NCI-H2227 treated with DMSO at 0.1 percent for 48 hours (cell line): ENCODE results near the gene FHIT.
A peak's percentile ranks its signal among the peaks of the same experiment; 100 is the strongest.

Source experiments
- DNase-seq: peaks from one replicate; lab custom pipeline; 2025; lab: John Stamatoyannopoulos, UW

The FHIT gene

DNA sequence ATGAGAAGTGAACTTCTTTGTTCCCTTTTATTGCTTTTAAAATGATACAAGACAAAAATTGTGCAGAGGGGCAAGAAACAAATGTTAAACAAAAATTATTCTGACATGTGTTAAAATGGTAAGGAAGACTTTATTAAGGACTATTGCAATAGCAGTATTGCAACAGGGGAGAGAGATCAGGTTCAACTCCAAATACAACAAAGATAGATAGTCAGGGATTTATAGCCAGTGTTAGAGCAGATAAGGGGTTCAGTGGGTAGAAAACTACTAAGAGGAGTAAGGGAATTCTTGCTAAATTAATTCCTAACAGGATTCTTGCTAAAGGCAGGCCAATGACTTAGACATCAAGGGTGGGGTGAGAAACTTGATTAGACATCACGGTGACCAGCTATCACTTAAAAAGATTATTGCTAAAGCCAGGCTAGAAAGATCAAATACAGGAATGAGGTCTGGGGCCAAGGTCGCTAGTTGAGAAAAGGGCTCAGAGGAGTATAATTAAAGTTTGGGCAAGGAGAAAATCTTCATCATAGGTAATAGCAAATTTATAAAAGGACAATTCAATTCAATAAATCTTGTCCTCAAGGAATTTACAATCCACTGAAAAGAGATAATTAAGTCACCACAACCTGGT lies 81.5 kb downstream of the FHIT start:
- DNase-seq, result no peak

DNA sequence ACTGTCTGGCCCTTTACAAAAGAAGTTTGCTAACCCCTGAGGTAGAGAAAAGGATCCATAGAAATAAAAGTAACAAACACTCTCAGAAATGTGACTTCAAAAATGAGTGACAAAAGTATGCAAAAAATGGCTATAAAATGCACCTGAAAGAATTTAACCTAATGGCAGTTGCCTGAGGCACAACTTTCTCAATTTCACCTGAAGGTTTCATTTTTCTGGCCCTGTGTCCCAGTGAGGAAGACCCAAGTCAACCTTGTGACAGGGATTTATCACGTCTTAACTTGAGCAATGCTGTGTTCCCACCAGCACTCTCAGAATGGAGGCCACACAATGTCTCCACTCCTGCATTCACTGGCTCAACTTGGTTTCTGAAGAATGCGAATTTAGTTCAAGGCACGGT lies 83.0 kb downstream of the FHIT start:
- DNase-seq, result no peak

DNA sequence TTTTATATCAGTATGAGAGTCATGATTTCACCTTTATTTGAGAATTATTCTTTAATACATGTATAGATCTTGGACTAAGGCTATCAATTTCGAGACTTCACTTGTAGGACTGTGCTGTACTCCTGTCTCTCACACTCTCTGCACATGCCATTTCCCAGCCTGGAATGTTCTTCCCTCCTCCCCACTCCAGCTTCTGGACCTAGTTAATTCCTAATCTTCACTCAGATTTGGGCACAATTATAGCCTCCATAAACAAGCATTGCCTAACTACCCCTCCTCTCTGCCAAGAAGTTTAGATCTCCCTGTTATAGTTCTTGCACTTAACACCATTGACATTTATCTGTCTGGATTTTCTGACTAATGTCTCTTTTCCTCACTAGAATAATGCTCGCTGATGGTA lies 88.3 kb downstream of the FHIT start:
- DNase-seq, result no peak

DNA sequence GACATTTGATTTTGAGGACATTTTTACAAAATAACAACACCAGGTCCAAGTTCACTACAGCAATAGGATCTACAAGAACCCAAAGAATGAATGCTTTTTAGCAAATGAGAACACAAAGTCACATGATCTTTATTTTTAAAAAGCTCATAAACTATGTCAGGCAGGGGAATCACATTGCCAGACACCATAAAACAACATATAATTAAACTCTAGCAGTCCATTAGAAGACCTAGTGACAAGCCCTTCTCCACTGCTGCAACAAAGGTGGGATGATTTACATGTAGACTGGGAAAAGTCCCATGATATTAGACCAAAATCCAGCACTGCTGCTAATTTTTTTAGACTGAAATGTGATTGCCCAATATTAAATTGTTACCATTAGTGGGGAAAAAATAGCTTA lies 92.6 kb downstream of the FHIT start:
- DNase-seq, result no peak

DNA sequence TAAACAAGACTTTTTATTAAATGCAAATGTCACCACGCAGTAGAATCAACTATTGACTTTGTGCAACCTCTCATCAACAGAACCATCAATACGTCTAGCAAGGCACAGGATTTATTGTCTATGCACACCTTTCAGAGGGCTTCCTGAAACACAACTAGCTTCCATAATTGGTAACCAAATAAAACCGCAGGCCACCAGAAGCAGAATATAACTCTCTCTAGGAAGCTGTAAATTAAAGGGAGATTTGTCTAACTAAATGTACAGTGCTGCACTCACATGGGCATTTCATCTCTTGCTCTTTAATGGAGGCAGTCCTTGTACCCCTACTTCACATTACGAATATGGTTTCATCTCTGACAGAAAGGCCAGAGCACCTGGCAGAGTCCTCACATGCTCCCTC lies 93.0 kb downstream of the FHIT start:
- no peak for DNase-seq

DNA sequence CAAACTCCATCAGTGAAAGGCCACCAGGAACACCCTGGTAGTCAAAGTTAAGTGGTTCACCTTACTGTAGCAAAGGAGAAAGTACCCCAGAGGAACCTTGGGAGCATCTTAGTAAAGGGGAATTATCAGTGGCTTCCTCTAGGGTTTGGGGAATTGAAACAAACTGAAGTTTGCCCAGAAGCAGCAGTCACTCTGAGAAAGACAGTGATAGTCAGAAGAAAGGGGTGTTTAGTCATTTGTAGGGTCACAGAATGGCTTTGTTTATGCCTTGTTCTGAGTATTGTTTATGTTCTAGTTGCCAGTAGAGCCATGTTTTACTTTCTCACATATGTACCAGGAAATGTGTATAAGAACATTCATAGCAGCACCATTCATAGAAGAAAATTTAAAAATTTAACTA lies 93.8 kb downstream of the FHIT start:
- no peak for DNase-seq

DNA sequence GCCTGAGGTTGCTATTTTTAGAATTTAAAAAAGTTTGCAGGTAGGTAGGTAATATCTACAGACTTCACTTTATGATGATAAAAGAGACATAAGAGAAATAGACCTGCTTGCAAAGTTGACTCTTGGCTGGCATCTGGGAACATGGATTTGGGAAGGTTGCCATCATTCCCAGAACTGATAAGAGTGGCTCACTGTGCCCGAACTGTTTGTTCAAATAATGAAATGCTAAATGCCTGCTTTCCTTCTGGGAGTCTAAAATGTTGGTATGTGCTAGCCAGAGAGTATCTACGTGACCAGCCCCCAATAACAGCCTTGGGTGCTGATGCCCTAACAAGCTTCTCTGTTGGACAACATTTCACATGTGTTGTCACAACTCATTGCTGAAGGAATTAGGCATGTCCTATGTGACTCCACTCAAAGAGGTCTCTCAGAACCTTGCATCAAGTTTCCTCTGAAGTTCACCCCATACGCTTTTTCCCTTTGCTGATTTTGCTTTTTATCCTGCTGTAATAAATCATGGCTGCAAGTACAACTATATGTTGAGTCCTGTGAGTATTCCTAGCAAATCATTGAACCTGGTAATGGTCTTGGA lies 95.5 kb downstream of the FHIT start:
- no peak for DNase-seq

DNA sequence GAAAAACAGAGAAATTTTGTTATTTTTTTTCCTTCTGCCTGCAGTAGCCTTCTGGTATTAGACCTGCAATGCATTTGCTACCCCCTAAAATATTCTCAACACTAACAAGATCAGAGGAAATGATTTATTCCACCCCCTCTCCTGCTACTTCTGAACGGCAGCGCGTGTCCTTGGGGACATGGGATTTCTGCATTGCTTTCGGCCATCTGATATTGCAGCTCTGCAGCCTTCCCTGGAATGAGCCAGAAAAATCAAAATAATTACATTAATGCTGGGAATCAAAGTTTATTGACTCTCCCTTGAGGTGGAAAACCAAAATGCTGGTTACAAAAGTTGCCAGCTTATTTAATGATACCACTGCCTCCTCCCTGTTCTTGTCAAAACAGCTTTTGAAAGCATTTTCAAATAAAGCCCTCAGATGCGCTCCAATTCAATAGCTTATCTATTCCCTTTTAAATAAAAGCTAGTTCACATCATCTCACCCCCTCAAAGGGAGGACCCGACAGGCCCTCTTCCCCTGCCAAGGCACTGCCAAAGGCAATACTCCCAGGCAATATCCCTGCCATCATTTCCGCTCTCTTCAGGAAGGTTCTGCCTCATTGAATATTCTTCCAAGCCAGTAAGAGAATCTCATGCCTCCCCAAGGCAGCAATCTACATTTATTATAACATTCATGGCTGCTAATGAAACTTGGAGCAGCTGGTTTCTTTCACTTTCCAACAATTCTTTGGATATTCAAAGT lies 96.6 kb downstream of the FHIT start:
- no peak for DNase-seq

DNA sequence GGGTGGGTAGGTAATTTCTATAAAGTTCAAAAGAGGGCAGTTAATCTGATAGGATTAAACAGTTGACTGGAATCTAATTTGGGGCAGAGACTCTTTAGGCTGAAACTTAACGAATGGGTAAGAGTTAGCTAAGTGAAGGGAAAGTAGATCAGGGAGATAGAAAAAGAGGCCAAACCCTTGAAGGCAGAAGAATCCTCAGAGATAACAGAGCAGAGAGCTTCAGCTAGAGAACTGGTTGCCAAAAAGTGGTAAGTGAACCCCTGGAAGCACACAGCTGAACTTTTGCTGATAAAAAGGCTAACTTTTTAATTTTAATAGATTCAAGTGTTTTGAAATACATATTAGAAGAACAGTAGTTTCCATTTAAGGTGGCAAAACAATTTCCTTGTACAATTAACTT lies 99.2 kb downstream of the FHIT start:
- DNase-seq, result no peak

DNA sequence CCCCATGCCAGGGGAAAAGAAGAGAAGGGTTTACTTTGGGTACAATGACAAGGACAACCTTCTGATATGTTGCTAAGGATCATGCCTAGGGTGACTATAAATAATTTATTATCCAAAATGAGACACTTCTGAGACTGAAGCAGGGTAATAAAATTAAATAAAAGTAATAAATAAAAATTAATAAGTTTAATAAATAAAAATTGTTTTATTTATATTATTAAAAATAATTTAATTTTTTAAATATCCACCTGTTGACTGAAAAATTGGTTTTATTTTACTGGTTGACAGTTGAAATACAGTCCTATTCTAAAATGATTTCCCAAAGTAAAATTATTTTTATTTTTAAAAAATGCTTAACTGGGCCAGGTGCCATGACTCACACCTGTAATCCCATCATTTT lies 102.0 kb downstream of the FHIT start:
- DNase-seq, result no peak

DNA sequence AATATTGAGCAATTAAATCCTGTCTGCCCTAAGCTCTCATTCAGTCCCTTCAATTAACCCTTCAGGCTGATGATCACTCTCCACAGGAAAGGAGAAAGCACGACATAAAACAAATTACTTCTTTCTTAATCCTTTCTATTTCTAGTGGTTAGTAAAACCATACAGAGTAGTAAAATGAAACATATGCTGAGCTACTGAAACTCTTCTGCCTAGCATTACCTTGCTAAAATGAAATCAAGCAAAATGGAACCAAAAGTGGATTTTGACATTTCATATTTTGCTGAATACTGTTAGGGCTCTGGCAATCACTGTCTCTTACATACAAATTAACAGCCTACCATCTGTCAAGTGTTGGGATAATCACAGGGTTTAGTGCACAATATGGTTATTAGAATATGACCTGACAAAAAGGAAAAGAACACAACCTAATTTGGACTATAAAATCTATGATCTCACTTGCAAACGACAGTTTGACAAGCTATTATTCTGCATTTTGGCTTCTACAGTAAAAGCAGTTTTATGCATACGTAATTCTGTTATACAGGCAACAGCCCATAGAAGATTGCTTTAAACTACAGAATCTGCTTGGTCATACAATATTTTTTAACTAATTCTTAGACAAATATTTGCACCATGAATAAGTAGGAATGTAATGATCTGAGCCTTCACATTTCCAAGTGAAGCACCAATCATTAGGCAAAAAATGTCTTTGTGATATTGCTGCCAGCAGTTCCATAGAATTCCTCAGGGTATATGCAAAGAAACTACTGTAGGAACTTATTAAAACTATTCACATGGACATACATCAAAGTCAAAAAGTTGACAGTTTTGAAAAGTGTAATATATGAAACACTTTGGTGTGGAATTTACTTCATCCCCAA lies 105.0 kb downstream of the FHIT start:
- peak; percentile 10 for DNase-seq

DNA sequence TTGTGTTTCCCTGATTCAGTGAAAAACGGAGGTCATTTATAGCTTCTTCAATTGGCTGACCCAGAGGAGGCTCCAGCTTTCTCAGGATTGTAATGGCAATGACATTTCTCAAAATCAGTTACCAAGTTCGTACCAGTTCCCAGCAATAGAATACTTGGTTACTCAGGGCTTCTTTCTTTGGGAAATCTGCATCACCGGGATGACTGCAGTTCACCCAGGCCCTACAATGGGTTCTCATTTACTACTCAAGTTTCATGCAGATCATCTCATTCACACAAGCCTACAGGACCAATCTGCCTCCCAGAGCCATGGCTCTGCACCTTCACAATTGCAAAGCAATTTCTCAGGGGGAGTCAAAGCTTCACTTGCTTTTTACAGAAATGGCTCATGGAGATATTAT lies 109.6 kb downstream of the FHIT start:
- DNase-seq, result no peak

DNA sequence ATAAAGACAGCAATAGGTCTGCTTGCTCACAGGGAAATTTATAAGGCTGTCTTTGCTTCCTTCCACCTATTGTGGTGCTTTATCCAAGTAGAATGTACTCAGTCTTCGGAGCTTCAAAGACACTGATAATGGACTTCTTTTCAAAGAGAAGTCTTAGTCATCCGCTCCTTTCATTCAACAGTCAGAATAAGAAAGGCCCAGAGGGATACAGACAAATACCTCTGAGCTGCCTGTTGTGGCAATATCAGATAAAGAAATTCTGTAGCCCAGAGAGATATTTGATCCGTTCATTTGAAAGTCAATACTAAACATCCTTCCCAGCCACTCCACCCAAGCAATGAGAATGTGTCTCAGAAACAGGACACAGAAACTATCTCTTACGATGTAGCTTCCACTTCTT lies 110.0 kb downstream of the FHIT start:
- no peak for DNase-seq

DNA sequence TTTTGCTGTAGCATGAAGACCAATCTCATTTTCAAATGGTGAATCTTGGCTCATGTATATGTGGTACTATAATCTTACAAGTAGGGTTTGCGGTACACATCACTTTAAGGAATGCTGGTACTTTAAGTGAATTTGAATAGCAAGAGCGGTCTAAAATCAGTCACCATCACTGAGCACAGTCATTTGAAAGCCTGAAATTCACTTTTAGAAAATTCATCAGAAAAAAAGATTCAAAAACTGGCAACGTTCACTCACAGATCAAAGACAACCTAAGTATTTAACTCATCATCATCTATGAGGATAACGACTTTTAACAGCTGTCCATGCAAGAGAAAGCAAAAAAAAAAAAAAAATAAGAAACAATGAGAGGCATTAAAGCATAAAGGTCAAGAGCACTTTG lies 111.6 kb downstream of the FHIT start:
- no peak for DNase-seq

DNA sequence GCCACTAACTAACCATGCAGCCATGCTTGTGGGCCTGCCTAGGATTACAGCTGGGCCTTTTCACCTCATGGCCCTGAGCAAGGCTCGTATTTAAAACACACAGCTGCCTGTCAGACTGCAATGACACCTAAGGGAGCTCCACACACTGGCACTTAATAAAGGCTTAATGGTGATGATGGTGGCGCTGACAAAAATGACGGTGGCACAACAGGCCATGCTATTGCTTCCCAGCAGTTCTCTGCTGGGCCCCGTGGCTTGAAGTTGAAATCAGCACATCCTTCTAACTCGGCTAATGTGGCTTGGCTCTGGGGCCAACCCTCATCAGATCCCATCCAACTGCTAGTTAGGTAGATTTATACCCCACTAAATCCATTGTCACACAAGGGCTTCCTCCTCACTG lies 112.9 kb downstream of the FHIT start:
- DNase-seq, result no peak

DNA sequence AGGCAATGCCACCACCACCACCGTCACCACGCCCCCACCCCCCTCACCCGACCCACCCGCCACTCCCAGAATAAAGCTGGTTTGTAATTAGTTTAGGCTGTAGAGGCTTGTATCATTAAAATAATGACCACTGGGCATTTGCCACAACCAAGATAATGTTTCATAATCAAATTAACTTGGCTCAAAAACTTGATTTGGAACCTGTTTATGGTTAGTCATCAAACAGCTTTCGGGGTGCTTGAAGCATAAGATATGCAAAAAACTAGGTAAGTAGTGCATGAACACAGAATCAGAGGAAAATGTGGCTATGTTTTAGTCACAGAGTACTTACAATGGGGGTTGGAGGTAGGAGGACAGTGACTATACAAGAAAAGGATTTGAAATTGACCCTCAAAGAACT lies 115.1 kb downstream of the FHIT start:
- DNase-seq, result no peak

DNA sequence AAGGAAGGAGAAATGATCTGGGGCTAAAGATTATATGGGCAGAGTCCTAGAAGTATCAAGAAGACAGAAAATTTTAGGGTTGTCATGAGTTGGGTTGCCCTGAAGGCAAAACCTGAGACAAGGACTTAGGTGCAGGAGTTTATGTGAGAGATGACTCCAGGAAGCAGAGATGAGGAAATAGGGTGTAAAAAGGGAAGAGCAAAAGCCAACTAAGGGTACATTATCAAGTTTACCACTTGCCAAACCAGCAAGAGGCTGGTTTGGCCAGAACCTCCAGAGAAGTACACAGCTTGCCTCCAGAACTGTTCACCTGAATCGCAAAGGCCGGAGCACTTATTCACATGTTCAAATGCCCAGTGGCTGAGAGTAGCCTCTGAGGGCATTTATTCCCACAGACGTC lies 116.7 kb downstream of the FHIT start:
- DNase-seq, result no peak

DNA sequence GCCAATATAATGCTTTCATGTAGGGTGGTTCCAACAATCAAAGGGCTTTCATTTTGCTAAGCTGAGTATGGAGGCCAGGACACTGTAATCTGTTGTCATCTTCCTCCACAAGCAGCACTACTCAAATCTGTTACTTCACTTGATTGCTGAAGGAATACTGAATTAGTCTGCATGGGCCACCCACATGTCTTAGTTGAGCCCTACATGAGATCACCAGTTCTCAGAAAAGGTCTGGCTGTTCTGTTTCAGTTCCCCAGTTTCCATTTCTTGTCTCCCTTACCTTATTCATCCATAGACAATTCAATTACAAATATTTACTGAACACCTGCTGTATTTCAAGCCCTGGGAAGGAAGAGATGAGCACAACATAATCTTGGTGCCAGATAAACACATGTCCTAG lies 119.2 kb downstream of the FHIT start:
- DNase-seq, result no peak

DNA sequence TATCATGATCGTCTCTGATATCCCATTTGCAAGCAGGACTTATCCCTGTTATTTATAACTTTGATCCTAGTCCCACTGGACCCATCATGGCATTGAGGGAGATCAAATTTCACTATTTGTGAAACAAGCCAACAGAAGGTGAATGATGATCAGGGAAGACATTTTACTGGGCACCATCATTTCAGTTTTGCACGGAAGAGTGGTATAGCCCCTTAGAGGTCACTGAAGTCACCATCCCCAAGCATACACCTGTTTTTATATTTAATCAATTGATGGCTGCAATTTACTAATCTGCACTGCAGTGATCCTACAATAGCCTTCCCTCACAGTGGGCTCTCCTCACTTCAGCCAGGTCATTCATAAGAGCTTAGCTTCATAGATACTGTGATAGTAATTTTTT lies 132.4 kb downstream of the FHIT start:
- no peak for DNase-seq

DNA sequence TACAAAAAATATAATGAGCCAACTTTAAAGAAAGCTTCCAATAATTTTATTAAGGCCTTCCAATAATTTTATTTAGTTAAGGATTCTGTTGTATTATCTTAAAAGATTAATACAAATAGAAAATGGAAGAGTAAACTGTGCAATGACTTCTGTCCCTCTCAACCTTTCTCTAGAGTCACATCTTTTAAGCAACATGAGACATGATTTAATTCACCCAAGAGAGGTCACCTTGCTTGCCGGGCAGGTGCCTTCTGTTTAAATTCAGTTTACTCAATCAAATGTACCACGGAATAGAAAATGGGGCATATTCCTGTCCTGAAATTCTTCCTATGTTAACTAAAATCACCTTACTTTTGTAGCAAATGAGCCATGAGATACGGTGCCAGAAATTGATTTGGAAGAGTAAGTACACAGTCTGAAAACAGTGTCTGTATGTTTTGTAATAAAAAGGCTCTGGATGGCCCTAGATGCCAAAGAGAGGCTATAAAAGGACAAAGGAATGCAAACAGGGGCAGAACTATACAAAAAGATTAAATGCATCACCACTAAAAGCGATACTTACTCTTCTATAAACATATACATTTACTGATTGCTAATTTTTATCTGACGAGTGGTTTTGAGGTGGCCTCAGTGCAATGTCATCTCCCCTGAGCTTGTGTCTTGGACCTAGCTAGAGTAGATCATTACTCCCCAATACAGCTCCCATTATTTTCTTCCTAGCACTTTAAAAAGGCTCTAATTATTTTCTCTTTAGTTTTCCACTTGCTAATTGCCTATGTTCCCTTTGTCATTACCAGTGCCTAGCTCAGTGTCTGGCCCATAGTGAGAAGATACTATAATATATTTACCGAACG lies 134.0 kb downstream of the FHIT start:
- DNase-seq, result no peak

DNA sequence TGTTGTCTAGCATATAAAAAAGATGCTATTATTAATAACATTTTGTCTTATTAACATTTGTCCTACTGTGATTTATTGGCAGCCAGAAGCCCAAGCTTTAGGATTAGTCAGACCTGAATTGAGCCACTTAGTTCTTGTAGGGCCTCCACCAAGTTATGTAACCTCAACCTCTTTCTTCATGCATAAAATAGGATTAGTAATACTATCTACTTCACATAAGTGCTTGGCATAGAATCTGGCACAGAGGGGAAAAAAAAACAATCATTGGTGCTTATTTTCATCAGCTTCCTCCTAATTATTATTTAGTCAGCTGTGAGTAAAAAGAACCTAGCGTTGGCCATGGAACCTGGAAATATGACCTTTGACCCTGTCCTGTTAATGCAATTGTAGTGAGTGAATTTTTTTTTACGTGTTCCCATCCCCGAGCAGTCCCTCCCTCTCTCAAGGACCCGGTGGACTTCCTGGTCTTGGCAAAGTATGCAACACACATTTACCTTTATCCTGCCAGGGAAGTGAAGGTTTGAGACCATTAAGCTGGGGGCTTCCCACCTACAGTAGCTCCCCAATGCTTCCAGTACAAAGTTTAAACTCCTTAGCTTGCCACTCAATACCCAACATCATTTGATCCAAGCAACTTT lies 136.8 kb downstream of the FHIT start:
- DNase-seq, result no peak
